ENCODE data around the gene UCHL5.

- TF ChIP-seq CTCF (conservative IDR thresholded peaks at IDR 0.05; ENCODE audit: low read length) (peak; percentile 84), EZH2phosphoT487 (IDR thresholded peaks at IDR 0.05; ENCODE audit: borderline replicate concordance, low read depth, low read length) (no peak)
These were observed 39.6 kb downstream of the UCHL5 start for GRCh38 chr1:193019442-193020026.
